HepG2 (cell line): ENCODE data around the gene THOC7. TPM values are rescaled to one million over a fixed set of nuclear protein-coding genes. Genes with fewer than 3 reads are reported as not detected.
A peak's percentile ranks its signal among the peaks of the same experiment; 100 is the strongest.

Source experiments
- HHEX ChIP-seq: IDR thresholded peaks from 2 replicates; pipeline ENCODE4 v1.6.1; 2016; ENCODE audit warnings: control low read depth
- HMG20B ChIP-seq: conservative IDR thresholded peaks from 2 replicates; pipeline ENCODE4 v1.6.1; 2016; ENCODE audit warnings: missing genetic modification reagents, missing compliant biosample characterization
- KAT8 ChIP-seq: IDR thresholded peaks from 2 replicates; pipeline ENCODE4 v1.6.1; 2016; ENCODE audit warnings: missing genetic modification reagents, missing compliant biosample characterization
- NCOR1 ChIP-seq: fragments of 200-600 bp; sonication (generic); IDR thresholded peaks from 2 replicates; pipeline ENCODE4 v1.7.0; 2017; ENCODE audit warnings: antibody characterized with exemption, low read length, borderline replicate concordance
- NR2F6 ChIP-seq, 2 experiments: IDR thresholded peaks; 2 replicates each; pipeline ENCODE4 v1.6.1; 2016; ENCODE audit warnings: antibody characterized with exemption in 1 of 2, mild to moderate bottlenecking in 1 of 2
- RAD51 ChIP-seq: fragments of 450-650 bp; IDR thresholded peaks from 2 replicates; pipeline ENCODE4 v1.6.1; 2016; ENCODE audit warnings: borderline replicate concordance
- TCF7 ChIP-seq: sonication (generic); IDR thresholded peaks from 2 replicates; pipeline ENCODE4 v1.6.1; 2016; ENCODE audit warnings: antibody characterized with exemption, low read depth
- ZBTB42 ChIP-seq: sonication (generic); formaldehyde crosslinking; IDR thresholded peaks from 2 replicates; pipeline ENCODE4 v1.5.0; 2020; ENCODE audit warnings: mild to moderate bottlenecking, missing genetic modification reagents
- ZNF124 ChIP-seq: sonication (generic); formaldehyde crosslinking; IDR thresholded peaks from 2 replicates; pipeline ENCODE4 v1.4.0; 2020; ENCODE audit warnings: missing genetic modification reagents
- ZNF382 ChIP-seq: sonication (generic); formaldehyde crosslinking; IDR thresholded peaks from 2 replicates; pipeline ENCODE4 v1.5.0; 2020; ENCODE audit warnings: missing genetic modification reagents, mild to moderate bottlenecking, borderline replicate concordance
- ZNF550 ChIP-seq: sonication (generic); formaldehyde crosslinking; IDR thresholded peaks from 2 replicates; pipeline ENCODE4 v1.4.0; 2020; ENCODE audit warnings: mild to moderate bottlenecking, missing genetic modification reagents, borderline replicate concordance
- ZNF737 ChIP-seq: sonication (generic); formaldehyde crosslinking; IDR thresholded peaks from 2 replicates; pipeline ENCODE4 v1.5.0; 2020; ENCODE audit warnings: missing genetic modification reagents, mild to moderate bottlenecking, borderline replicate concordance
- polyA plus RNA-seq, 8 experiments: library from polyadenylated mRNA; depleted of rRNA in 3 of 8; stranded (reverse) in 7 of 8; unstranded in 1 of 8; fragments of >200 nt; fragmentation: Illumina TruSeq in 4 of 8; extraction: Trizol in 4 of 8; gene quantifications; 2 replicates each; pipeline versions ENCODE4 v1.2.1 to v1.2.3, GENCODE V29; 2011 to 2016; ENCODE audit warnings: low read depth in 4 of 8, missing spikeins in 1 of 8, mixed read lengths in 1 of 8; ENCODE audit not compliant: insufficient read depth in 1 of 8
- total RNA-seq, 5 experiments: library from RNA; depleted of rRNA; stranded (reverse); fragments of >200 nt; fragmentation: Illumina TruSeq; extraction: Trizol; gene quantifications; 2 replicates each; pipeline ENCODE4 v1.2.3, GENCODE V29; 2016; ENCODE audit warnings: low read depth in 1 of 5
- TF ChIP-seq, protein P1 (sequence below): sonication (generic); formaldehyde crosslinking; IDR thresholded peaks from 2 replicates; pipeline ENCODE4 v1.8.1; 2023; ENCODE audit warnings: mild to moderate bottlenecking, missing genetic modification reagents, borderline replicate concordance
- TF ChIP-seq, protein P2 (sequence below): sonication (generic); formaldehyde crosslinking; IDR thresholded peaks from 2 replicates; pipeline ENCODE4 v1.4.0; 2020; ENCODE audit warnings: missing genetic modification reagents
- TF ChIP-seq, protein P3 (sequence below): sonication (generic); formaldehyde crosslinking; IDR thresholded peaks from 2 replicates; pipeline ENCODE4 v1.4.0; 2020; ENCODE audit warnings: mild to moderate bottlenecking, low read depth, missing genetic modification reagents
- TF ChIP-seq, protein P4 (sequence below): sonication (generic); formaldehyde crosslinking; IDR thresholded peaks from 2 replicates; pipeline ENCODE4 v1.8.1; 2022; ENCODE audit warnings: mild to moderate bottlenecking, missing genetic modification reagents
- TF ChIP-seq, protein P5 (sequence below), 2 experiments: IDR thresholded peaks; 2 replicates each; pipeline ENCODE4 v1.6.1; 2011 to 2012; ENCODE audit warnings: low read length in 2 of 2, borderline replicate concordance in 1 of 2, low read depth in 1 of 2, mild to moderate bottlenecking in 1 of 2, moderate library complexity in 1 of 2
- TF ChIP-seq, protein P6 (sequence below): sonication (generic); formaldehyde crosslinking; IDR thresholded peaks from 2 replicates; pipeline ENCODE4 v1.5.0; 2020; ENCODE audit warnings: mild to moderate bottlenecking, missing genetic modification reagents

Gene THOC7
- total and polyA plus RNA-seq, 2 of the 13 experiments (the other 11 are each of a cell fraction or from before 2014, with no cell fraction given): 32.8 to 63.5 TPM

DNA sequence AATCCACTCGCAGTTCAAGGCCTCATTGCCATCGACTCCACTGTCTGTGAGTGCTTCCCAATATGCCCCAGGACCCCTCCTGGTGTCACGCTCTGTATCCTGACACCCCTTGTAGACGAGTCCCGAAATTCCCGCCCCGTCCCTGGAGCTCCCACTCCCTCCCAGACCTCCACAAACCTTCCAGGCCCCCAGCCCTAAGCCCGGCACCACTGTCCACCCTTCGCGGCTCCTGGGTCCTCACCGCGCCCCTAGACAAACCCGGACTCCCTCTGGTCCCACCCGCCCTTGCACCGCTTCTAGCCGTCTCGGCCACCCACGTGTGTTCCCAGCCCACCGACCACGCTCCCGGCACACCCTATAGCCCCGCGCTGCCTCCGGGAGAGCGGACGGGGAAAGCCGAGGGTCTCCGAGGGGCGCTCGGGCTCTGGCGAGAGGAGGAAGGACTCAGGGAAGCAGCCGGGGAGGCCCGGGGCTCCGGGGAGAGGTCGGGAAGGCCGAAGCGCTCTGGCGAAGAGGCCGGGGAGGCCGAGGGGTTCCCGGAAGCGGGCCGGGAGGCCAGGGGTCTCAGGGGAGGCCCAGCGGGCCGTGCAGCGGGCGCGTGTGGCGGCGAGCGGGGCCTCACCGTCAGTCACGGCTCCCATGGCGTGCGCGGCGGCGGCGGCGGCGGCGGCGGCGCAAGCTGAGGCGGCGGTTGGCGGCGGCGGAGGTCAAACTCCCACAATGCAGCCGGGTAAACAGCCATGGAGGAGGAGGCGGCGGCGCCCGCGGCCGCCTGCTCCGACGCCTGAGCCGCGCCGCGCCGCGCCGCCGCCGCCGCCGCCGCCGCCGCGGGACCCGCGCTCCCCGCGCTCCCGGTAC is at the start of gene THOC7, which contains the start of gene ATXN7 (continued):
- TF ChIP-seq, protein P1, sequence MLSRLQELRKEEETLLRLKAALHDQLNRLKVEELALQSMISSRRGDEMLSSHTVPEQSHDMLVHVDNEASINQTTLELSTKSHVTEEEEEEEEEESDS (CRISPR knock-in tag): no peak
- no peak for TF ChIP-seq ZNF737 (CRISPR knock-in tag)
- TF ChIP-seq, protein P2, sequence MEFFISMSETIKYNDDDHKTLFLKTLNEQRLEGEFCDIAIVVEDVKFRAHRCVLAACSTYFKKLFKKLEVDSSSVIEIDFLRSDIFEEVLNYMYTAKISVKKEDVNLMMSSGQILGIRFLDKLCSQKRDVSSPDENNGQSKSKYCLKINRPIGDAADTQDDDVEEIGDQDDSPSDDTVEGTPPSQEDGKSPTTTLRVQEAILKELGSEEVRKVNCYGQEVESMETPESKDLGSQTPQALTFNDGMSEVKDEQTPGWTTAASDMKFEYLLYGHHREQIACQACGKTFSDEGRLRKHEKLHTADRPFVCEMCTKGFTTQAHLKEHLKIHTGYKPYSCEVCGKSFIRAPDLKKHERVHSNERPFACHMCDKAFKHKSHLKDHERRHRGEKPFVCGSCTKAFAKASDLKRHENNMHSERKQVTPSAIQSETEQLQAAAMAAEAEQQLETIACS: no peak
- no peak for TF ChIP-seq NCOR1
- TF ChIP-seq, protein P3, sequence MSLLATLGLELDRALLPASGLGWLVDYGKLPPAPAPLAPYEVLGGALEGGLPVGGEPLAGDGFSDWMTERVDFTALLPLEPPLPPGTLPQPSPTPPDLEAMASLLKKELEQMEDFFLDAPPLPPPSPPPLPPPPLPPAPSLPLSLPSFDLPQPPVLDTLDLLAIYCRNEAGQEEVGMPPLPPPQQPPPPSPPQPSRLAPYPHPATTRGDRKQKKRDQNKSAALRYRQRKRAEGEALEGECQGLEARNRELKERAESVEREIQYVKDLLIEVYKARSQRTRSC (CRISPR knock-in tag): 0 out of 2 replicates have a peak, but pooled peaks have one; percentile 61
- no peak for TF ChIP-seq ZNF550 (CRISPR knock-in tag)
- no peak for TF ChIP-seq TCF7
- TF ChIP-seq RAD51: no peak
- peak; percentile 32; the same call in 1 of the 2 replicates for TF ChIP-seq KAT8 (CRISPR knock-in tag)
- TF ChIP-seq, protein P4, sequence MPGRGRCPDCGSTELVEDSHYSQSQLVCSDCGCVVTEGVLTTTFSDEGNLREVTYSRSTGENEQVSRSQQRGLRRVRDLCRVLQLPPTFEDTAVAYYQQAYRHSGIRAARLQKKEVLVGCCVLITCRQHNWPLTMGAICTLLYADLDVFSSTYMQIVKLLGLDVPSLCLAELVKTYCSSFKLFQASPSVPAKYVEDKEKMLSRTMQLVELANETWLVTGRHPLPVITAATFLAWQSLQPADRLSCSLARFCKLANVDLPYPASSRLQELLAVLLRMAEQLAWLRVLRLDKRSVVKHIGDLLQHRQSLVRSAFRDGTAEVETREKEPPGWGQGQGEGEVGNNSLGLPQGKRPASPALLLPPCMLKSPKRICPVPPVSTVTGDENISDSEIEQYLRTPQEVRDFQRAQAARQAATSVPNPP (CRISPR knock-in tag): no peak
- TF ChIP-seq ZBTB42: no peak
- no peak for TF ChIP-seq ZNF382 (CRISPR knock-in tag)
- TF ChIP-seq ZNF124 (CRISPR knock-in tag): no peak
- TF ChIP-seq, protein P5, sequence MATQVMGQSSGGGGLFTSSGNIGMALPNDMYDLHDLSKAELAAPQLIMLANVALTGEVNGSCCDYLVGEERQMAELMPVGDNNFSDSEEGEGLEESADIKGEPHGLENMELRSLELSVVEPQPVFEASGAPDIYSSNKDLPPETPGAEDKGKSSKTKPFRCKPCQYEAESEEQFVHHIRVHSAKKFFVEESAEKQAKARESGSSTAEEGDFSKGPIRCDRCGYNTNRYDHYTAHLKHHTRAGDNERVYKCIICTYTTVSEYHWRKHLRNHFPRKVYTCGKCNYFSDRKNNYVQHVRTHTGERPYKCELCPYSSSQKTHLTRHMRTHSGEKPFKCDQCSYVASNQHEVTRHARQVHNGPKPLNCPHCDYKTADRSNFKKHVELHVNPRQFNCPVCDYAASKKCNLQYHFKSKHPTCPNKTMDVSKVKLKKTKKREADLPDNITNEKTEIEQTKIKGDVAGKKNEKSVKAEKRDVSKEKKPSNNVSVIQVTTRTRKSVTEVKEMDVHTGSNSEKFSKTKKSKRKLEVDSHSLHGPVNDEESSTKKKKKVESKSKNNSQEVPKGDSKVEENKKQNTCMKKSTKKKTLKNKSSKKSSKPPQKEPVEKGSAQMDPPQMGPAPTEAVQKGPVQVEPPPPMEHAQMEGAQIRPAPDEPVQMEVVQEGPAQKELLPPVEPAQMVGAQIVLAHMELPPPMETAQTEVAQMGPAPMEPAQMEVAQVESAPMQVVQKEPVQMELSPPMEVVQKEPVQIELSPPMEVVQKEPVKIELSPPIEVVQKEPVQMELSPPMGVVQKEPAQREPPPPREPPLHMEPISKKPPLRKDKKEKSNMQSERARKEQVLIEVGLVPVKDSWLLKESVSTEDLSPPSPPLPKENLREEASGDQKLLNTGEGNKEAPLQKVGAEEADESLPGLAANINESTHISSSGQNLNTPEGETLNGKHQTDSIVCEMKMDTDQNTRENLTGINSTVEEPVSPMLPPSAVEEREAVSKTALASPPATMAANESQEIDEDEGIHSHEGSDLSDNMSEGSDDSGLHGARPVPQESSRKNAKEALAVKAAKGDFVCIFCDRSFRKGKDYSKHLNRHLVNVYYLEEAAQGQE (IDR thresholded peaks at IDR 0.05; ENCODE audit: borderline replicate concordance in 1 of 2, low read depth in 1 of 2, low read length in 2 of 2): no peak
- TF ChIP-seq, protein P6, sequence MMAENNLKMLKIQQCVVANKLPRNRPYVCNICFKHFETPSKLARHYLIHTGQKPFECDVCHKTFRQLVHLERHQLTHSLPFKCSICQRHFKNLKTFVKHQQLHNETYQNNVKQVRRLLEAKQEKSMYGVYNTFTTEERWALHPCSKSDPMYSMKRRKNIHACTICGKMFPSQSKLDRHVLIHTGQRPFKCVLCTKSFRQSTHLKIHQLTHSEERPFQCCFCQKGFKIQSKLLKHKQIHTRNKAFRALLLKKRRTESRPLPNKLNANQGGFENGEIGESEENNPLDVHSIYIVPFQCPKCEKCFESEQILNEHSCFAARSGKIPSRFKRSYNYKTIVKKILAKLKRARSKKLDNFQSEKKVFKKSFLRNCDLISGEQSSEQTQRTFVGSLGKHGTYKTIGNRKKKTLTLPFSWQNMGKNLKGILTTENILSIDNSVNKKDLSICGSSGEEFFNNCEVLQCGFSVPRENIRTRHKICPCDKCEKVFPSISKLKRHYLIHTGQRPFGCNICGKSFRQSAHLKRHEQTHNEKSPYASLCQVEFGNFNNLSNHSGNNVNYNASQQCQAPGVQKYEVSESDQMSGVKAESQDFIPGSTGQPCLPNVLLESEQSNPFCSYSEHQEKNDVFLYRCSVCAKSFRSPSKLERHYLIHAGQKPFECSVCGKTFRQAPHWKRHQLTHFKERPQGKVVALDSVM (CRISPR knock-in tag): peak; percentile 94
- TF ChIP-seq HMG20B: no peak
- no peak for TF ChIP-seq NR2F6 (IDR thresholded peaks at IDR 0.05)
- TF ChIP-seq NR2F6 (CRISPR knock-in tag; IDR thresholded peaks at IDR 0.05): no peak
- TF ChIP-seq HHEX (CRISPR knock-in tag): no peak
